Measurements from ENCODE around the gene NUDT3. TPM values are rescaled to one million over a fixed set of nuclear protein-coding genes. Genes with fewer than 3 reads are reported as not detected.

The NUDT3 gene
- total and polyA plus RNA-seq, 2 experiments from 2014 or later = 12.1 to 31.1 TPM

DNA sequence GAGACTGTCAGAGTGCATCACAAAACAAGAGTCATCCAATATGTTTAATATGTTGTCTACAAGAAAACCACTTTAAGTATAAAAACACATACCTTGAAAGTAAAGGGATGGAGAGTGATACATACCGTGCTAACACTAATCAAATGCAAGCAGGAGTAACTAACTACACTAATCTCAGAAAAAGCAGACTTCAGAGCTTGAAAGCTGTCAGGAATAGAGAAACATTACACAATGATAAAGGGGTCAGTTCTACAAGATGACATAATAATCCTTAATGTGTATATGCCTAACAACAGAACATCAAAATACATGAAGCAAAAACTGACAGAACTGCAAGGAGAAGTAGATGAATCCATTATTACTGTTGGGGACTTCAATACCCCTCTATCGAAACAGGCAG lies 84.0 kb downstream of the NUDT3 start:
- ATAC-seq = no peak
- no peaks in the 10 kb centered on the region for H3K36me3 ChIP-seq (ENCODE audit: insufficient read depth)
- H3K79me2 ChIP-seq (replicated peaks; ENCODE audit: insufficient read depth) = peaks cover 52% of the 10 kb centered on the region
- no peaks in the 10 kb centered on the region for H3K9me3 Mint-ChIP-seq
- H4K20me1 ChIP-seq (replicated peaks; ENCODE audit: insufficient read depth) = peaks cover 19% of the 10 kb centered on the region
- H3K27me3 ChIP-seq (ENCODE audit: insufficient read depth) = no peaks in the 10 kb centered on the region
- no peaks in the 10 kb centered on the region for H3K36me3 Mint-ChIP-seq (ENCODE audit: low read depth)
- no peaks in the 10 kb centered on the region for H3K4me1 Mint-ChIP-seq
- no peak overlapping the region for H2AFZ ChIP-seq
- no peaks in the 10 kb centered on the region for H3F3A ChIP-seq (replicated peaks; ENCODE audit: low read depth)
- no peak overlapping the region for H3K27ac ChIP-seq (ENCODE audit: low read depth)
- no peak overlapping the region for H3K4me3 ChIP-seq
- no peak for DNase-seq (ENCODE audit: low spot score)
- peaks cover 6% of the 10 kb centered on the region for H3K27me3 Mint-ChIP-seq (ENCODE audit: insufficient read depth, low read depth, poor library complexity)
- no peaks in the 10 kb centered on the region for H3K9me2 ChIP-seq (ENCODE audit: insufficient read depth)
- no peak overlapping the region for H3K4me2 ChIP-seq
- no peak overlapping the region for H3K4me3 Mint-ChIP-seq
- H3K27ac Mint-ChIP-seq = no peak overlapping the region
- H3K4me1 ChIP-seq (ENCODE audit: insufficient read depth) = peaks cover 4% of the 10 kb centered on the region; the same call in 1 of the 2 replicates
- TF ChIP-seq JUNB (IDR thresholded peaks at IDR 0.05; ENCODE audit: unreplicated experiment) (no peak), ZNF331 (CRISPR knock-in tag; IDR thresholded peaks at IDR 0.05; ENCODE audit: low read depth) (no peak), CREB1 (CRISPR knock-in tag; IDR thresholded peaks at IDR 0.05; ENCODE audit: low read depth) (no peak), STAT1 (IDR thresholded peaks at IDR 0.05; ENCODE audit: unreplicated experiment) (no peak), EZH2phosphoT487 (IDR thresholded peaks at IDR 0.05; ENCODE audit: unreplicated experiment) (no peak), ZNF114 (CRISPR knock-in tag; IDR thresholded peaks at IDR 0.05) (no peak), NANOG (IDR thresholded peaks at IDR 0.05; ENCODE audit: borderline replicate concordance) (no peak), POLR2AphosphoS5 (IDR thresholded peaks at IDR 0.05; ENCODE audit: low read depth) (no peak), EZH2 (IDR thresholded peaks at IDR 0.05; ENCODE audit: low read depth, unreplicated experiment) (no peak)
- TF ChIP-seq, protein P1, sequence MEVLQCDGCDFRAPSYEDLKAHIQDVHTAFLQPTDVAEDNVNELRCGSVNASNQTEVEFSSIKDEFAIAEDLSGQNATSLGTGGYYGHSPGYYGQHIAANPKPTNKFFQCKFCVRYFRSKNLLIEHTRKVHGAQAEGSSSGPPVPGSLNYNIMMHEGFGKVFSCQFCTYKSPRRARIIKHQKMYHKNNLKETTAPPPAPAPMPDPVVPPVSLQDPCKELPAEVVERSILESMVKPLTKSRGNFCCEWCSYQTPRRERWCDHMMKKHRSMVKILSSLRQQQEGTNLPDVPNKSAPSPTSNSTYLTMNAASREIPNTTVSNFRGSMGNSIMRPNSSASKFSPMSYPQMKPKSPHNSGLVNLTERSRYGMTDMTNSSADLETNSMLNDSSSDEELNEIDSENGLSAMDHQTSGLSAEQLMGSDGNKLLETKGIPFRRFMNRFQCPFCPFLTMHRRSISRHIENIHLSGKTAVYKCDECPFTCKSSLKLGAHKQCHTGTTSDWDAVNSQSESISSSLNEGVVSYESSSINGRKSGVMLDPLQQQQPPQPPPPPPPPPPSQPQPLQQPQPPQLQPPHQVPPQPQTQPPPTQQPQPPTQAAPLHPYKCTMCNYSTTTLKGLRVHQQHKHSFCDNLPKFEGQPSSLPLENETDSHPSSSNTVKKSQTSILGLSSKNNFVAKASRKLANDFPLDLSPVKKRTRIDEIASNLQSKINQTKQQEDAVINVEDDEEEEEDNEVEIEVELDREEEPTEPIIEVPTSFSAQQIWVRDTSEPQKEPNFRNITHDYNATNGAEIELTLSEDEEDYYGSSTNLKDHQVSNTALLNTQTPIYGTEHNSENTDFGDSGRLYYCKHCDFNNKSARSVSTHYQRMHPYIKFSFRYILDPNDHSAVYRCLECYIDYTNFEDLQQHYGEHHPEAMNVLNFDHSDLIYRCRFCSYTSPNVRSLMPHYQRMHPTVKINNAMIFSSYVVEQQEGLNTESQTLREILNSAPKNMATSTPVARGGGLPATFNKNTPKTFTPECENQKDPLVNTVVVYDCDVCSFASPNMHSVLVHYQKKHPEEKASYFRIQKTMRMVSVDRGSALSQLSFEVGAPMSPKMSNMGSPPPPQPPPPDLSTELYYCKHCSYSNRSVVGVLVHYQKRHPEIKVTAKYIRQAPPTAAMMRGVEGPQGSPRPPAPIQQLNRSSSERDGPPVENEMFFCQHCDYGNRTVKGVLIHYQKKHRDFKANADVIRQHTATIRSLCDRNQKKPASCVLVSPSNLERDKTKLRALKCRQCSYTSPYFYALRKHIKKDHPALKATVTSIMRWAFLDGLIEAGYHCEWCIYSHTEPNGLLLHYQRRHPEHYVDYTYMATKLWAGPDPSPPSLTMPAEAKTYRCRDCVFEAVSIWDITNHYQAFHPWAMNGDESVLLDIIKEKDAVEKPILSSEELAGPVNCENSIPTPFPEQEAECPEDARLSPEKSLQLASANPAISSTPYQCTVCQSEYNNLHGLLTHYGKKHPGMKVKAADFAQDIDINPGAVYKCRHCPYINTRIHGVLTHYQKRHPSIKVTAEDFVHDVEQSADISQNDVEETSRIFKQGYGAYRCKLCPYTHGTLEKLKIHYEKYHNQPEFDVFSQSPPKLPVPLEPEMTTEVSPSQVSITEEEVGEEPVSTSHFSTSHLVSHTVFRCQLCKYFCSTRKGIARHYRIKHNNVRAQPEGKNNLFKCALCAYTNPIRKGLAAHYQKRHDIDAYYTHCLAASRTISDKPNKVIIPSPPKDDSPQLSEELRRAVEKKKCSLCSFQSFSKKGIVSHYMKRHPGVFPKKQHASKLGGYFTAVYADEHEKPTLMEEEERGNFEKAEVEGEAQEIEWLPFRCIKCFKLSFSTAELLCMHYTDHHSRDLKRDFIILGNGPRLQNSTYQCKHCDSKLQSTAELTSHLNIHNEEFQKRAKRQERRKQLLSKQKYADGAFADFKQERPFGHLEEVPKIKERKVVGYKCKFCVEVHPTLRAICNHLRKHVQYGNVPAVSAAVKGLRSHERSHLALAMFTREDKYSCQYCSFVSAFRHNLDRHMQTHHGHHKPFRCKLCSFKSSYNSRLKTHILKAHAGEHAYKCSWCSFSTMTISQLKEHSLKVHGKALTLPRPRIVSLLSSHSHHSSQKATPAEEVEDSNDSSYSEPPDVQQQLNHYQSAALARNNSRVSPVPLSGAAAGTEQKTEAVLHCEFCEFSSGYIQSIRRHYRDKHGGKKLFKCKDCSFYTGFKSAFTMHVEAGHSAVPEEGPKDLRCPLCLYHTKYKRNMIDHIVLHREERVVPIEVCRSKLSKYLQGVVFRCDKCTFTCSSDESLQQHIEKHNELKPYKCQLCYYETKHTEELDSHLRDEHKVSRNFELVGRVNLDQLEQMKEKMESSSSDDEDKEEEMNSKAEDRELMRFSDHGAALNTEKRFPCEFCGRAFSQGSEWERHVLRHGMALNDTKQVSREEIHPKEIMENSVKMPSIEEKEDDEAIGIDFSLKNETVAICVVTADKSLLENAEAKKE (CRISPR knock-in tag; IDR thresholded peaks at IDR 0.05) = no peak
- TF ChIP-seq, protein P2, sequence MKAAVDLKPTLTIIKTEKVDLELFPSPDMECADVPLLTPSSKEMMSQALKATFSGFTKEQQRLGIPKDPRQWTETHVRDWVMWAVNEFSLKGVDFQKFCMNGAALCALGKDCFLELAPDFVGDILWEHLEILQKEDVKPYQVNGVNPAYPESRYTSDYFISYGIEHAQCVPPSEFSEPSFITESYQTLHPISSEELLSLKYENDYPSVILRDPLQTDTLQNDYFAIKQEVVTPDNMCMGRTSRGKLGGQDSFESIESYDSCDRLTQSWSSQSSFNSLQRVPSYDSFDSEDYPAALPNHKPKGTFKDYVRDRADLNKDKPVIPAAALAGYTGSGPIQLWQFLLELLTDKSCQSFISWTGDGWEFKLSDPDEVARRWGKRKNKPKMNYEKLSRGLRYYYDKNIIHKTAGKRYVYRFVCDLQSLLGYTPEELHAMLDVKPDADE (IDR thresholded peaks at IDR 0.05) = no peak
